Measurements from ENCODE around the gene ZKSCAN2.

ZKSCAN2 gene

GRCh38 chr16:25257470-25257955 lies at the start of gene ZKSCAN2:
TSS of gene ZKSCAN2 (minus strand) at chr16:25257845. CDS start at chr16:25257127, 718 bp downstream.
- peak; percentile 85 for DNase-seq (ENCODE audit: low spot score)

- DNase-seq (ENCODE audit: low spot score): no peak
Measured at GRCh38 chr16:25299792-25300590, 42.3 kb upstream of the ZKSCAN2 start.

DNA sequence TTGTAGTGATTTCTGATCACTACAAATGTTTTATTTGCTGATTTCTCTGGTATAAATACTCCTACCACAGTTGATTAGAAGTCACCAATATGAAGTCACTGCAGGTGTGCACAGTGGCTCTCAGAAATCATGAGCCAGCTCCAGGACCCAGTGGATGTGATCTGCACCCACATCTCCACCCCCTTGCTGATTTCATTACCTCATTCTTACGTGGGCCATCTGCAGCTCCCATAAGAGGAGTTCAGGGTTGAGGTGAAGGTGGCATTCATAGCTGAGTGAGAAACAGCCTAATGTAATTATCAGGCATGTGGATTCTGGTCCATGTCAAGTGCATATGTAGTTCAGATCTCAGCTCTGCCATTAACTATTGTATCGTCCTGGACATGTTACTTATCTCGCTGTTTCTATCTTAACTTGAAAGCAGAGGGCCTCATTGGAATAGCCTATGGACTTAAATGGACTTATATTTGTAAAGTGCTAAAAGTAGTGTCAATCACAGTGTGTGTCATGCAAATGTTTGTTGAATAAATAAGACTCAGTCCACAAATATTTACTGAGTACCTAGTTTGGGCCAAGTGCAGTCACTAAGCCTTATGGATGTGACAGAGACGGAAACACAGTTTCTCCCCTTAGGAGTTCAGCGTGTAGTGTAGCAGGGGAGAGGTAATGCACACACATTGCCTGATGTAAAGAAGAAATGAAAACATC lies 40.7 kb upstream of the ZKSCAN2 start:
- no peak for DNase-seq (ENCODE audit: low spot score)

- no peak for DNase-seq (ENCODE audit: low spot score)
Measured at GRCh38 chr16:25297151-25297787, 39.6 kb upstream of the ZKSCAN2 start.

DNA sequence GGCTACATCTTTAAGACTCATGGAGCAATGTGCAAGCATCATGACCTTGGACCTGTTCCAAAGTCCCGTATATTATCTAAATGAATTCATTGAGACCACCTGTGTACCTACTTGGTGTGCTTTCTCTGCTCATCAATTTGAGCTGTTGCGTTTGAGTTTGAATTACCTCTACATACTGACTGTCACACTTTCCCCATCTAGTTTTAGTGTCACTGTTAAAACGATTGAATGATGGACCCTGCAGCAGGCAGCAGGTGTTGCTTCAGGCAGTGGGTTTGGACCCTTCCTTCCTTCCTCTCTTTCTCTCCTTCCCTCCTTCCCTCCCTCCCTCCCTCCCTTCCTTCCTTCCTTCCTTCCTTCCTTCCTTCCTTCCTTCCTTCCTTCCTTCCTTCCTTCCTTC lies 33.9 kb upstream of the ZKSCAN2 start:
- no peak for DNase-seq (ENCODE audit: low spot score)

GRCh38 chr16:25289466-25289865 lies 31.8 kb upstream of the ZKSCAN2 start:
- no peak for DNase-seq (ENCODE audit: low spot score)

- no peak for DNase-seq (ENCODE audit: low spot score)
Measured at GRCh38 chr16:25279491-25279890, 21.8 kb upstream of the ZKSCAN2 start.

DNA sequence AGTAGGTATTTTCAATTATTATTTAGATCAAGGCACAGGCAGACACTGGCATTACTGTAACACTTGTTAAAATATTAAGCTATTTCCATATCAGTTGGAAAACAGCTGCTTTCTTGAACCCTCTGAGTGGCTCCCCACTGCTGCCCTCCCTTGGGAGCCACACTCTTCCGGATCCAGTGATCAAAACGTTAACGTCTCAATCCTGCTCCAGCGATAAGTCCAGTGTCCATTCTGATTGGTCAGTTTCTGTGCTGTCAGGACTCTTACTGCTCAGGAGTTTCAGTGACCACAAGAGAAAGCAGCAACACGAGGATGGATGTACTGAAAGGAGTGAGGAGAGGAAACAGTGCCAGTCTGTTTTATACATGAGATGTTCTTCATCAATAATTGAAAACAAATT lies 13.8 kb upstream of the ZKSCAN2 start:
- DNase-seq (ENCODE audit: low spot score): no peak

- DNase-seq (ENCODE audit: low spot score): no peak
Measured at GRCh38 chr16:25270577-25270976, 12.9 kb upstream of the ZKSCAN2 start.

DNA sequence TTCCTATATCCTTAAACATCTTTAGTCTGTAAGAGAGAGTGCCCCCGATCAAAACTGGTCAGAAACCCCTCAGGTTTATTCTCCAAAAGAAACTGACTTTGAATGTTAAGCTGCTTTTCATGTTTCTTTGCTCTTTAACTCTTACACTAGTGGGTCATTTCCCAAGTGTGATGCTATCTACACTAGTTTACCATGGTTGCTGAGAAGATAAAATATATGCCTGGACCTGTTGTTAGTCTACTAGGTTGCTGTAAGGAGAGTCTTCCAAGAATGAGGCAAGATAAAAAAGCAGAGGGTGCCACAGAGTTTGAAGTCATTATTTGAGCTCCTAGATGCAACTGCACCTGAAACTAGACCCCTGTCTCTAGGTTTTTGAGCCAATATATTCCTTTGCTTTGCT lies 12.2 kb upstream of the ZKSCAN2 start:
- DNase-seq (ENCODE audit: low spot score): no peak

DNA sequence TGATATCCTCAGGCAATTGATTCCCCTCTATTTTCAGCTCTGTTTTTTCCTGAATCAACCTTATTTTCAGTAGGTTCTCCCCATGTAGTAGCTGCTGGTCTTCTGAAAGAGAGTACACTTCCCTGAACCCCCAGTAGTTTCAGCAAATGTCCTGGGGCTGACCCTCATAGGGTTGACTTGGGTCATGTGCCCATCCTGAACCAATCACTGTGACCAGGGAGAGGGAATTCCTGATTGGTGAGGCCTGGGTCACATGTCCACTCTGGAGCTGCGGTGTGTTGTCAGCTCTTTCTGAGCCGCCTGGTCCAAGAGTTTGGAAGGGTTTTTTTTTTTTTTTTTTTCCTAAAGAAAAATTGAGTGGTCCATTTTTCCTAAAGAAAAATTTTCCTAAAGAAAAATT lies 8.3 kb upstream of the ZKSCAN2 start:
- no peak for DNase-seq (ENCODE audit: low spot score)

GRCh38 chr16:25264597-25264996 lies 7.0 kb upstream of the ZKSCAN2 start:
- DNase-seq (ENCODE audit: low spot score): peak; percentile 15

- DNase-seq (ENCODE audit: low spot score): no peak
Measured at GRCh38 chr16:25260416-25260815, 2.8 kb upstream of the ZKSCAN2 start.

DNA sequence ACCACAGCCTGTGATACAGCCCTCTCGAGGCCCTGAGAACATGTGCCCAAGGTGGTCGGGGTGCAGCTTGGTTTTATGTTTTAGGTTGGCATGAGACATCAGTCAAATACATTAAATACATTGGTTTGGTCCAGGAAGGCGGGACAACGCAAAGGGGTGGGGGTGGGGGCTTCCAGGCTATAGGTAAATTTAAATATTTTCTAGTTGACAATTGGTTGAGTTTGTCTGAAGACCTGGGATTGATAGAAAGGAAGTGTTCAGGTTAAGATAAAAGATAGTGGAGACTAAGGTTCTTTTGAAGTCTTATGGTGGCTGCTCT lies 1.2 kb upstream of the ZKSCAN2 start:
- DNase-seq (ENCODE audit: low spot score): no peak

DNA sequence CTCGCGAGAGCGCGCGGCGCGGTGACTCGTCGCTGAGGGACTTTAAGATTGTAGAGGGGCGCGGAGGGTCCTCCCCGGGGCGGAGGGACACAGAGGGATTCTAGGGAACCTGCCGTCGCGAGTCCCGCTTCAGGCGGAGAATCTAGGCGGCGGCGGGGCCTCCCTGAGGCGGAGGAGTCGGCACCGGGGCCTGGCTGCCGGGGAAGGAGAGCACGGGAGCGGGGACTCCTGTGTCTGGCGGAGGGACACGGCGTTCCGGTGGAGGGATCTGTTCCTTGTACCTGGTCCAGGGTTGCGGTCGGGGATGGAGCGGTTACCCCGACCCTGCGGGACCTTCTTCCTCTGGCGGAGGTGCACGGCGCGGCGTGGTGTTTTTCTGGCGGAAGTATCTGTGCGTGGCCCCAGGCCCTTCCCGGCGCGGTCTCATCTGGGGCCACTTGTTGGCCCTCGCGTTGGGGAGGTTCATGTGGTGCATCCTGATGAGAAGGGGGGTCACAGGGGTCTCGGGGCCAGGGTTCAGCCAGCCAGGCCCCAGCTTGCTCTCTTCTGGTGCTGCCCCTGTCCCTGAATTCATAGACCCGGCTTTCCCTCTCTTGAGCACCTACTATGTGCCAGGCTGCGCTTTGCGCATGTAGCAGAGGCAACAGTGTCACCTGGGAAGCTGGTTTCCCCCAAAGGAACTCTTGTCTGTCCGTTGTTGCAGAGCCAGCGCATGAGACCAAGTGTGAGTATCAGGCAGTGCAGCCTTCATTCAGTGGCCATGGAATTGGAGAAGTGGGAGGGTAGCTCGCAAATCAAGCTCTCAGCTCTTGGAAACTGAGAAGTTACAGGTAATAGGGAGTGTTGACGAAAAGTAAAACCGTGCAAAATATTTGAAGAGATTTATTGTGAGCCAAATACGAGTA lies 563 bp upstream of the ZKSCAN2 start:
- peak; percentile 87 for DNase-seq (ENCODE audit: low spot score)

GRCh38 chr16:25256695-25257469 lies 763 bp downstream of the ZKSCAN2 start:
- peak; percentile 55 for DNase-seq (ENCODE audit: low spot score)

DNA sequence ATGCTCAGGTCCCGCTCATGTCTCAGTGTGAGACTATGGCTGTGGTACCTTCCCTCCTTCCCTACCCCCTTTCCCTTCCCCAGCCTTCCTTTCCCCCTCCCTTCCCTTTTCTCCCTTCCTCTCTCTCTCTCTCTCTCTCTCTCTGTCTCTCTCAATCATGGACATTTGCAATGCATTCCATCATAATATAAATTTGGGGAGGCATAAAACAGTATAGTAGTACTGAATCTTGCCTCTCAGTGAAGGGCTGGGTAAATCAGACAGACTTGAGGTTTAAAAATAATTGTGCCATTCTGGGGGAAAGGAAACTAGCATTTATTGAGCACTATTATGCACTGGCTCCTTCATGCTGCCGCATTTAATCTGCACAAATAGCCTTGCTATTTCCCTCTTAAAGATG lies 4.3 kb downstream of the ZKSCAN2 start:
- DNase-seq (ENCODE audit: low spot score): no peak

DNA sequence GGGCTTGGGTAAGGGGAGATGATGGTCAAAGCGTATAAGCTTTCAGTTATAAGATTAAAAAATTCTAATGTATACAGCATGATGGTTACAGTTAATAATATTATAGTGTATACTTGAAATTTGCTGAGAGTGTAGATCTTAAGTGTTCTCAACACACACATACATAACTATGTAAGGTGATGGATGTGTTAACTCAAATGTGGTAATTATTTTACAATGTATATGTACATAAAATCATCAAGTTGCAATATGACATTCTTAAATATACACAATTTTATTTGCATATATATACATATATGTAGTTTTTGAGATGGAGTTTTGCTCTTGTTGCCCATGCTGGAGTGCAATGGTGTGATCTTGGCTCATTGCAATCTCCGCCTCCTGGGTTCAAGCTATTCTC lies 7.2 kb downstream of the ZKSCAN2 start:
- no peak for DNase-seq (ENCODE audit: low spot score)

DNA sequence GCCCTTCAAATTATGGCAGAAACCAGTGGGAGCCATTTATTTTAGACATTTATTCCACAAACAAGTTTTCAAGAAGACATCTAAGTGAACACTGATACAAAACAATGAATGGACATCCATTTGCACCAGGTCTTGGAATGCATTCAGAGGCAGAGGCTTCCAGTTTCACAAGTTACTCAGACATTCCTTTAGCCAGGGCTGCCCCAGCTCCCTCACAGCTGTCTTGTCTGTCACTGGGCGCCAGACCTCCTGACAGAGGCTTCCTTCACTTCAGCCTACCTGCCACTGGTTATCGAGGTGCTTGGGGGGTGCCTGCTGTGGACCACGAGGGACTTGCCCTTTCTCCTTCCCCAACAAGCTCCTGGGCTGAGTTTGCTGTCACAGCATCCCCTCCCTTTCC lies 21.7 kb downstream of the ZKSCAN2 start:
- no peak for DNase-seq (ENCODE audit: low spot score)

- DNase-seq (ENCODE audit: low spot score): no peak
Measured at GRCh38 chr16:25228372-25228771, 29.3 kb downstream of the ZKSCAN2 start.

- no peak for DNase-seq (ENCODE audit: low spot score)
Measured at GRCh38 chr16:25224731-25225319, 32.8 kb downstream of the ZKSCAN2 start.
